HS-27A (cell line): ENCODE data around the gene SMTN.
"Not testable (repeated sequence)": the region's sequence is repeated elsewhere in the genome, so short reads cannot be mapped to it uniquely, and the experiment has no call there.

Experiments
- DNase-seq: peaks from one replicate; pipeline ENCODE4 v3.0.0-alpha.2; 2012; ENCODE audit warnings: low read depth, missing footprints

The SMTN gene

DNA sequence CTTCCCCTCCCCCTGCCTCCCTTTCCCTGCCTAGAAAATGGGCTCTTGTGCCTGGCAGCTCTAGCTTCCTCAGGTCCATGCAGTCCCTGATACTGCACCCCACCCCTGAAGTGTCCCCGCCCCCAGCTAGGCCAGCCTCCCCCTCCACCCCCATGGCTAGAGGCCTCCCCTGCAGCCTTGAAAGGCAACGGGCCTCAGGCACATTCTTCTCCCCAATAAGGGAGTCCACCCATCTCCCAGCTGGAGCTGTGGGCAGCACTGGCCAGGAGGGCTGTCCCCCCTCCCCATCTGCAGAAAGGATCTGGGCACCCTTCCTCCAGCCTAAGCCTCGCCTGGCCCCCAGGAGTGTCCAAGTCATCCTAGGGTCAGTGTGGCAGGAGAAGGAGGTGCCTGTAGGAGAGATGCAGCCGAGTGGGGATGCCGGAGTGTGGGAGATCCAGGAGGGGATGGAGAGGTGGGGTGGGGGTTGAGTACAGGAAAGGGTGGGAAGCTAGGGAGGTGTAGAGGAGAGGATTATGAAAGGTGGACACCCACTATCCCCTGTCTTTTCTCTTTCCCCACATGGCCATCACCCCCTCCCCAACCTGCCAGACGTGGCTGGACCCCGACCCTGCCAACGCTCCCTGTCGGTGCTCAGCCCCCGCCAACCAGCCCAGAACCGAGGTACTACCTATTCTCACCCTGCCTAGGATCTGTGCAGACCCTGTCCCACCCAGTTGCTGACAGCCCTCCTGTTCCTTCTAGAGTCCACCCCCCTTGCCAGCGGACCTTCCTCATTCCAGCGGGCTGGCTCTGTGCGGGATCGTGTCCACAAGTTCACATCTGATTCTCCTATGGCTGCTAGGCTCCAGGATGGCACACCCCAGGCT, 9.3 kb downstream of the SMTN start:
- DNase-seq: no peak

DNA sequence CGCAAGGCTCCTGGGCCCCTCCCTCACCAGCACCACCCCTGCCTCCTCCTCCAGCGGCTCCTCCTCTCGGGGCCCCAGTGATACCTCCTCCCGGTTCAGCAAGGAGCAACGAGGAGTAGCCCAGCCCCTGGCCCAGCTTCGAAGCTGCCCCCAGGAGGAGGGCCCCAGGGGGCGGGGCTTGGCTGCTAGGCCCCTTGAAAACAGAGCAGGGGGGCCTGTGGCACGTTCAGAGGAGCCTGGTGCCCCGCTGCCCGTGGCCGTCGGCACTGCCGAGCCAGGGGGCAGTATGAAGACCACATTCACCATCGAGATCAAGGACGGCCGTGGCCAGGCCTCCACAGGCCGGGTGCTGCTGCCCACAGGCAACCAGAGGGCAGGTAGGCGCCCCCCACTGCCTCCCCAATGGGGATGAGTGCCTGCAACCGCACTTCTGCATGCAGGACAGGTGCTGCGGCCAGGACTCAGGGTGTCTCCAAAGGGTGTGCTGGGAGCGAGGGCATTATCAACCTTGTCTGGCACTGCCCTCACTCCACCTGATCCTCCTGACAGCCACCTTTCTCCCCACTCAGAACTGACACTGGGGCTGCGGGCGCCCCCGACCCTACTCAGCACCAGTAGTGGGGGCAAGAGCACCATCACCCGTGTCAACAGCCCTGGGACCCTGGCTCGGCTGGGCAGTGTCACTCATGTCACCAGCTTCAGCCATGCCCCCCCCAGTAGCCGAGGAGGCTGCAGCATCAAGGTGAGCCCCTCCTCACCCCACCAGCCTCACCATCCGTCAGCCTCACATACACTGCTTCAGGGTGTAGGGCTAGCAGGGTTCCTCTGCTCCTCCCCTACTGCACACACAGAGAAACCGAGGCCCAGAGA, 10.2 kb downstream of the SMTN start:
- no peak for DNase-seq

DNA sequence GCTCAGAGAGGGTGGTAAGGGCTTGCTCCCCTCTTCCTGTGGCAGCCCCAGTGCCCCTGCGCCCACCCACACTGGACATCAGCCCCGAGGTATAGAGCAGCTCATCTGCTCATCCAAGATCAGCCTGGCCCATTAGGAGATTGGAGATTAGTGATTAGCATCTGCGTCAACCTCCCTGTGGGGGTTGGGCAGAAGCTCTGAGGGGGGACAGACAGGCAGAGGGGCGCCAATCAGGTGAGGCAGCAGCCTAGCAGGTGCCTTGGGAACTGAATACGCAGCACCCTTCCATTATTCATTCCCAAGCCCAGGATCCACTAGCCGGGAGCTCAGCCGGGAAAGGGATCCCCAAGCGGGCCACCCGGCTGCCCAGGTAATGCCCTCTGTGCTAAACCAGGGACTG, 11.0 kb downstream of the SMTN start:
- no peak for DNase-seq

DNA sequence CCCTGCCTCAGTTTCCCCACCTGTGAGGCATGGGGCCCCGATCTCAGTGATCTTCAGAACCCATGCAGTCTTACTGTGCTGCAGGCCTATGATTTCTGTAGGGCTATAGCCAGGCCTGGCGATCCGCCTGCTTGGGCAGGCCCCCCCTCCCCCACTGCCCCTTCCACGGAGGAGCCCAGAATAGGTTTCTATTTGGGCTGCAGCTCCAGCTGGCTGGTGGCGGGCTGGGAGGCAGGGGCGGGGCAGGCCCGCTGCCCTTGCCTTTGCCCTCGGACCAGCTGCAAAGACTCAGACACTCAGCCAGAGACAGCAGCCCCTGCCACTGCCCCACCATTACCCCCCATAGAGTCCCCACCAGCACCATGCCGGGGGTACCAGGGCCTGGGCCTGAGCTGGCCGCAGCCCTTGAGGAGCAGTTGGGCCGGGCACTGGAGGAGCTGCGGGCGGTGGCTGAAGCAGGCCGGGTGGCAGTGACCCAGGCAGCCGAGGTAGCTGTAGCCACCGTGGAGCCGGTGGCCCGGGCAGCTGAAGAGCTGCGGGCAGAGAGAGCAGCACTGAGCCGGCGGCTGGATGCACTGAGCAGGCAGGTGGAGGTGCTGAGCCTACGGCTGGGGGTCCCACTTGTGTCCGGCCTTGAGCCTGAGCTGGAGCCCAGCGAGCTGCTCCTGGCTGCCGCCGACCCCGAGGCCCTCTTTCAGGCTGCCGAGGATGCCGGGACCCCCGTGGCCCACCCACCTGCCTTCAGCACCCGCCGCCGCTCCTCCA, 12.2 kb downstream of the SMTN start:
- DNase-seq: no peak

DNA sequence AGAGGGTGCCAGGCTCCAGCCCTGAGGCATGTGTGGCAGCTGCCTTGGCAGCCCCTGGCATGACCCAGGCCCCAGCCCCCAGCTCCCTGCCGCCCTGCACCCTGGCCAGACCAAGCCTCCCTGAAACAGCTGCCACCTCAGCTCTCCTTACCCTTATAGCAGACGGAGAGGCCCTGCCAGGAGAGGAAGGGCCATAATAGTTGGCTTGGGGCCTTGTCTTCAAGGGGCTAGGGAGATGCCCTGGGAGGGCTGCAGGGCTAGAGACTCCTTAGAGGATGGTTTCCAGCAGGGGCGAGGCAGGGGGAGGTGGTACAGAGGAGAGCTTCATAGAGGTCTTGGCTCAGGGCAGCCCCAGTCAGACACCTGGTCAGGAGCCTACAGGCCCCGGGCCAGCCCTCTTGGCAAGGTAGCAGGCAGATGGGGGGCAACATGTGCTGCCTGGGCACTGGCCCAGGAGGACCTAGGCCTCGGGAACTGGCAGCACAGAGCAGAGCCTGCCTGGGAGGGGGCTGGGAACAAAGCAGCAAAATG, 13.0 kb downstream of the SMTN start:
- DNase-seq: no peak

DNA sequence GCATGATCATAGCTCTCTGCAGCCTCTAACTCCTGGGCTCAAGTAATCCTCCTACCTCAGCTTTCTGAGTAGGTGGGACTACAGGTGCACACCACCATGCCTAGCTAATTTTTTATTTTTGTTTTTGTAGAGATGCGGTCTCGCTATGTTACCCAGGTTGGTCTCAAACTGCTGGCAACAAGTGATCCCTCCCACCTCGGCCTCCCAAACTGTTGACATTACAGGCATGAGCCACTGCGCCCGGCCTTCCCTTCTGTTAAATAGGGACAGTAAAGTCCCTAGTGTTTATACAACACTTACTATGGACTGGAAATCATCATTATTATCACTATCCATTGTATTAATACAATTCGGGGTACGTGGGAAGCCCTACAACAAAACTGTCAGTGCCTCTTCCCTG, 13.6 kb downstream of the SMTN start:
- no peak for DNase-seq

DNA sequence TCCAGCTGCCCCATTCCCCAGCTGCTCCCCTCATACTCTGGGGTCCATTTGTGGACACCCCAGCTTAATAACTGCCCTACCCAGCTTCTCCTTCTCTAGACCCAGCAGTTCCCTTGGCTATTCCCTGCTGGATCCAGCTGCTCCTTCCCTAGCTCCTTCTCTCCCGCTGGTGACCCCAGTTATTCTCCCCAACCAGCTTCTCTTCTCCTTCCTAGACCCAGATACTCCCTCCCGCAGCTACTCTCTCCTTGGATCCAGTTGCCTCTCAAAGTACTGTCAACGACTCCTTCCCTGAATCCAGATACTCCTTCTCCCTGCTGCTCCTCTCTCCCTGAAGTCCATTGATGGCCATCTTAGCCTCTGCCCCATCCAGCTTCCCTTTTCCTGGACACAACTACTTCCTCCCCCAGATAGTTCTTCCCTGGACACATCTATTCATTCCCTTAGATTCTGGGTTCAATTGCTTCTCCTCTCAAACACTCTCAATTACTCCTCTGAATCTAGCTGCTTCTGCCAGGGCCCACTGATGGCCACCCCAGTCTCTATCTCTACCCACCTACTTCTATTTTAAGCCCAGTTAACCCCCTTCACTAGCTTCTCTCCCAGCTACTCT, 14.6 kb downstream of the SMTN start:
- no peak for DNase-seq

DNA sequence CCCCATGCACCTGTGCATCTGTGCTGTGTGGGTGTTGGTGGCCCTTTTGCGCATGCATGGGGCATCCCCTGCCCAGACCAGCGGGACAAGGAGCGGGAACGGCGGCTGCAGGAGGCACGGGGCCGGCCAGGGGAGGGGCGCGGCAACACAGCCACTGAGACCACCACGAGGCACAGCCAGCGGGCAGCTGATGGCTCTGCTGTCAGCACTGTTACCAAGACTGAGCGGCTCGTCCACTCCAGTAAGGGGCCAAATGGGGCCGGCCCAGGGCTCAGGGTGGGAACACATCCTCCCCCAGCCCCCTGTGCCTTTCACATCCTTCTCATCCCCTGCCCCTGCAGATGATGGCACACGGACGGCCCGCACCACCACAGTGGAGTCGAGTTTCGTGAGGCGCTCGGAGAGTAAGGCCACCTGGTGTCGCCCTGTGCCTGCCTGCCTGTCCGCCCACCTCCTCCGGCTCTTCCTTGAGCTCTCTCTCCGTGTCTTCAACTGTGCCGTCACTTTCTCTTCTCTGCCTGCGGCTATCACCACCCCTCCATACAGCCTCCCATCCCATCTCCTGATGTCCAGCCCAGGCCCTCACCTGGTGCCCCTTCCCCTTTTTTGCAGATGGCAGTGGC, 15.7 kb downstream of the SMTN start:
- no peak for DNase-seq

DNA sequence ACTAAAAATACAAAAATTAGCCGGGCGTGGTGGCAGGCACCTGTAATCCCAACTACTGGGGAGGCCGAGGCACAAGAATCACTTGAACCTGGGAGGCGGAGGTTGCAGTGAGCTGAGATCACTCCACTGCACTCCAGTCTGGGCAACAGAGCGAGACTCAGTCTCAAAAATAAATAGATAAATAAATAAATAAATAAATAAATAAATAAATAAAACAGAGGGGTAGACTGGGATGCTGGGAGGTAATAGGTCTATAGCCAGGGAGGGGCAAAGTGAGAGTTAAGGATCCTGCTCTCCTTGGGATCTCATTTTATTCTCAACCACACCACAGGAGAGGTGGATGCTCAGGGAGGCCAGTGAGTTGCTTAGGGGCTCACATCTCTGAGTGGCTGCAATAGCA, 16.4 kb downstream of the SMTN start:
- DNase-seq: not testable (repeated sequence)

DNA sequence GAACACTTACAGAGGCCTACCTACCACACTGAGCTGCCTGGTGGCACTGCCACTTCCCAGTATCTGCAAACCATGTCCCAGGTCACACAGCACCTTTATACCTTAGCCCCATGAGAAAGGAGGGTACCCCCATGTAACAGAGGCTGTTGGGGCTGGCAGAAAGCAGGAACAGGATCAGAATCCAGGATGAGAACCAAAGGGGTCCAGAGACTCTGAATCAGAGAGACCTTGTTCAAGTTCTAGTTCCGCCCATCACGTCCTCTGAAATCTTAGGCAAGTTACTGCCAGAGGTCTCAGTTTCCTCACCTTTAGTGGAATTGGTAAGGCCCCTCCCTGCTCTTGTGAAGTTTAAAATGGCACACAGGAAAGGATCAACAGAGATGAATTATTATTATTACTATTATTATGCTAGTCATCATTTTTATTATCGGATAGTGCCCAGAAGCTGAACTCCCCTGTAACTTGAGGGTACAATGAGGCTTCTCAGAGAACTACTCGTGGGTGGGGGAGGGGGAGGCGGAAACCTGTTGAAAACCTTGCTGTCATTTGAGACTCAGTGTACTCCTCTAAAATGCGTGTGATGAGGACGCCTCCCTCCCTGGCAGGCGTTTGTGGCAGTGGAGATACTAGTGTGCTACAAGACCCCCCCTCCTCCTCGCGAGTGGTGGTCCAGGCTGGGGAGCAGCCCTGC, 17.0 kb downstream of the SMTN start:
- no peak for DNase-seq

DNA sequence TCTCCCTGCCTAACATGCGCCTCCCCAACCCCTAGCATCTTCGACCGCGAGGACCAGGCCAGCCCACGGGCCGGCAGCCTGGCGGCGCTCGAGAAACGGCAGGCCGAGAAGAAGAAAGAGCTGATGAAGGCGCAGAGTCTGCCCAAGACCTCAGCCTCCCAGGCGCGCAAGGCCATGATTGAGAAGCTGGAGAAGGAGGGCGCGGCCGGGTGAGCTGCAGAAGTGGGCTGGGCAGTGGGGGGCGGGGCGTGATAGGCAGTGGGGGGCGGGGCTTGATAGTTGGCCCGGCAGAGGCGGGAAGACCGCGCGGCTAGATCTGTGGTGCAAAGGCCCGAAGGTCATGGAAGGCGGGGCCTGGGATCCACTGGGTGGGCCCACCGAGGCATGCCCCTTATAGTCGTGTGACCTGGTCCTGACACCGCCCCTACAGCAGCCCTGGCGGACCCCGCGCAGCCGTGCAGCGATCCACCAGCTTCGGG, 17.6 kb downstream of the SMTN start:
- no peak for DNase-seq

DNA sequence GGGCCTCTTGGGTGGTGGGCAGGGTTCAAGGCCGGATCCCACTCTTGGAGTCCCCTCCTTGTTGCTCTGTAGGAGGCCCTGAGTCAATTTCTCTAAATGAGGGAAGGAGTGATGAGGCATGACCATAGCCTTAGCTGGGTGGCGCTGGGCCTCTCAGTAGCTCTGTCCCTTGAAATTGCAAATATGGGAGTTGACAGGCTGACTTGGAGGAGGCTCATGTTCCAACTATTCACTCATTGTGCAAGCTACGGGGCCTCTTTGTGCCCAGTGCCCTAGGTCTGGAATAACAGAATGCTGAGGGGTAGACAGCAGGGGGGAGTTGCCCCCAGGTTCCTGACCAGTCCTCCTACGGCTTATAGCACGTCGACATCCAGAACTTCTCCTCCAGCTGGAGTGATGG, 18.3 kb downstream of the SMTN start:
- no peak for DNase-seq

DNA sequence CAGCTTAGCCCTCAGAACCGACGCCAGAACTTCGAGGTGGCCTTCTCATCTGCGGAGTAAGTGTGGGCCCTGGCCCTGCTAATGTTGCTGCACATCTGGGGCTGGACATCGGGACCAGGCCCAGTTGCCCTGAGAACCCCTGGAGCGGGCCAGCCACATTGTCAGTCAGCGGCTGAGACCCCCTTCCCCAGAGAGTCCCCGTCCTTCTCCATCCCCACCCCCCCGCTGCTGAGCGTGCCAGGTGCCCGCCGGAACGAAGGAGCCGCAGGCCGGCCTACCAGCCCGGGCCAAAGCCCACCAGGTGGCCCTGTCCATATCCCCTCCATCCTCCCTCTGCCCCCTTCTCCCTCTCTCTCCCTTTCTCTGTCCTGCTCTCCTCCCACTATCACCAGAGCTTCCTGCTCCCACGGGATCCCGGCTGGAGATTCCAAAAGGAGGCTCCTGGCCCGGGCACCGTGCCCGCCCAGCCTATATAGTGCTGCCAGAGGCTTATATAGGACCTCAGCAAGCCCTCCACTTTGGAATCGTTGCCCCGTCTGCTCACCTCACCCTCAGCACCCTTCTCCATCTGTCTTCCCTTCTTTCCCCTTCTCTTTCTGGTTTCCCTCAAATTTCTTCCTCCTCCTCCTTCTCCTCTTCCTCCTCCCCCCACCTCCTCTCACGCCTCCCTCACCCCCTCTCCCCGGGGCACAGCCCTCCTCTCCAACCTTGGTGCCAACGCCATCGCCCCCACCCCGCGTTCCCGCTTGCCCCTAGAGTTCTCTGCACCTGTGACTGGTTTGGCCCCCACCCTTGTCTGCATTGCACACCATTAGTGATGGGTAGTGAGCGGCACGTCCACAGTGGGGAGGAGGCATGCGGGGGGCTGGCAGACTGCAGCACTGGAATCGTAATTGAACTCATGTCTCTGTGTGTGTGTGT, 19.0 kb downstream of the SMTN start:
- DNase-seq: no peak

DNA sequence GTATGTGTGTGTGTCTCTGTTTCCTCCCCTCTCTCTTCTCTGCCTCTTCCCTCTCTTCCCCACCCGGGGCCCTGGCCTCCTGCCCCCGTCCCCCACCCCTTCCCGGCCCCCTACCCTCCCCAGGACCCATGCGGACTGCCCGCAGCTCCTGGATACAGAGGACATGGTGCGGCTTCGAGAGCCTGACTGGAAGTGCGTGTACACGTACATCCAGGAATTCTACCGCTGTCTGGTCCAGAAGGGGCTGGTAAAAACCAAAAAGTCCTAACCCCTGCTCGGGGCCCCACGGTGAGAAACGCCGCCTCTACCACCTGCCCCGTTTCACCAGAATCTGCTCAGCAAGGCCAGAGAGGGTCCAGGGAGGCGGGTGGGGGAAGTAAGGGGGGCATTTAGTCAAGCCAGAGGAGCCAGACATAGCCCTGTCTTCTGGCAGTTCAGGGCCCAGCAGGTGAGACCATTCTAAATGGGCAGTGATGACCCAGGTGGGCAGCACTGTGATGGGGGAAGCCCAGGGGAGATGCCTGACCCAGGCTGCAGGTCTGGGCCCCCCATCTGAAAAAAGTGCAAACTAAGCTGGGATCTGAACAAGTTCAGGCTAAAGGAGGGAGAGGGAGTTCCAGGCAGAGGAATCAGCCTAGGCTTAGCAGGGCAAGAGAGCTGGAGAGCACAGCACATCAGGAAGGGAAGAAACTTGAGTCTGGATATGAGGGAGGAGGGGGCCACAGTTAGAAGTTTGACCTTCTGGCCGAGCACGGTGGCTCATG, 19.8 kb downstream of the SMTN start:
- DNase-seq: no peak

DNA sequence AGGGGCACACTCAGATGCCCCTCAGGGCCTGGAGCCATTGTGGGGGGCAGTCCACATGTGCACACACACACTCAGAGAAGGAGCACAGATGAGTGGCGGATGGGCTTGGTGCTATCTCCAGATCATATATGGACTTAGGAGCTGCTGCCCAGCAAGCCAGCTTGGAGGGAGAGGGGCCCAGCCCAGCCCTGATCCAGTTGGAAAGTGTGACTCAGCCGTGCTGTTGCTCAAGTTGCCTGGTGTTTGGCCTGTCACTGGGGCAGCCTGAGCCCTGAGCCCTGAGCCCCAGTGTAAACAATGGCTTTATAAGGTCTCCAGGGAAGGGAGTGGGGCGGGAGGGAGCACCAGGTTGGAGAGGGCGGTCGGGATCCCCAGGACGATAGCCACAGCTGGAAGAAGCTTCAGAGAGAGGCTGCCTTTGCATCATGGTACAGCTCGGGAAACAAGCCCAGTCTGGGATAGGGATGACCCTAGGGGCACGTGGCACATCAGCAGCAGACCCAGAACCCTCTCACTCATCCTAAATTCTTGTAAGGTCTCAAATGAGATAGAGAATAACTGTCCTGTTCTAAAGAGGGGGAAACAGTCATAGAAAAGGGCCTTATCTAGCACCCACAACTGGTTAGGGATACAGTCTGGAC, 21.4 kb downstream of the SMTN start:
- DNase-seq: no peak

DNA sequence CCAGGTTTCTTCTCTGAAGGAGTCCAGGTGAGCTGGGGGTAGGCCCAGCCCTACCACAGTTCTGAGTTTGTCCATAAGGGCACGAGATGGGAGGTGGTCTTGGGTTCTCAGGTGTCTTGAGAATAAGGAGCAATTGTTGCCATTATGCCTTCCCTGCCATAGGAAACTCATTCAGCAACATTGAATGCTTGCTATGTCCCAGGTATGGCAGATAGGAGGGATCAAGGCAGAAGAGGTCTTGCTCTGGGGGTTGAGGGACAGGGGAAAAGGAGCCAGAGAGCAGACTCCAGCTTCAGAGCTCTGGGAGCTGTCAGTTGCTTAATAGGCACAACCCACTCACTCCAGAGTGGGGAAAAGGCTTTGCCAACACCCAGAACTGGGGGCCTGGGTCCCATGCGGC, 22.0 kb downstream of the SMTN start:
- no peak for DNase-seq

DNA sequence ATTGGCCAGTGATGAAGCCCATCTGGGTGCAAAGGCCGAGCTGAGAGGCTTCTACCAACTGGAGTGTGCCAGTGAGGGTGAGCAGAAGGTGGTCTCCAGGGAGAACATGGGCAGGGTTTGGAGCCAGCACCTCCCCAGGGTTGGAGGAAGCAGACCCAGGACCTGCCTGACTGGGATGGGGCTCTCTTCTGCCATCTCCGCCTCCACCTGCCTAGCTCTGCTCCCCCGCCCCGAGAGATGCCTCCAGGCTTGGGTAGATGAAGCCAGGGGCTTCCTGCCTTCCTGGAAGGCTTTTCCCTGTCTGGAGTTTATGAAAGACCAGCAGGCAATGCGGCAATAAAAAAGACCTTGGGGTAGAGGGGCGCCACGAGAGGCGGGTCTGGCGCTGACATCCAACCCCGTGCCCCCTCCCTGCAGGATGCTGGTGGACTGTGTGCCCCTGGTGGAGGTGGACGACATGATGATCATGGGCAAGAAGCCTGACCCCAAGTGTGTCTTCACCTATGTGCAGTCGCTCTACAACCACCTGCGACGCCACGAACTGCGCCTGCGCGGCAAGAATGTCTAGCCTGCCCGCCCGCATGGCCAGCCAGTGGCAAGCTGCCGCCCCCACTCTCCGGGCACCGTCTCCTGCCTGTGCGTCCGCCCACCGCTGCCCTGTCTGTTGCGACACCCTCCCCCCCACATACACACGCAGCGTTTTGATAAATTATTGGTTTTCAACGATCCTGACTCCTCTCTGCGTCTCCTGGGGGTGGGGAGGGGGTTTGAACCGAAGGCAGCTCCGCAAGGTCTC, 23.0 kb downstream of the SMTN start:
- DNase-seq: no peak
